Hair follicular keratinocyte (primary cell): Measurements from ENCODE around the gene GPR15. TPM values are rescaled to one million over a fixed set of nuclear protein-coding genes. Genes with fewer than 3 reads are reported as not detected.

Experiments
- total RNA-seq: library from RNA; depleted of rRNA; stranded (reverse); fragments of >200 nt; gene quantifications from 2 replicates; pipeline ENCODE4 v1.2.3, GENCODE V29; 2015

GPR15 gene
- not detected in 2 replicates for total RNA-seq

GRCh38 chr3:98531622-98532274 is at the start of gene GPR15:
GPR15 (plus strand) TSS chr3:98531978; CDS start chr3:98532034, 56 bp downstream.

GRCh38 chr3:98497381-98497780 is 34.4 kb upstream of the GPR15 start, which contains the start of gene OR5K2:
OR5K2 (plus strand) TSS chr3:98497681; CDS start chr3:98497681, 0 bp downstream.

GRCh38 chr3:98522544-98523281 is 9.1 kb upstream of the GPR15 start, which contains the start of gene CLDND1:
CLDND1 (minus strand) TSS chr3:98522902; CDS start chr3:98521424, 1,478 bp downstream.

Other genes with a start within 250 kb of the GPR15 start
- gene OR5H2, start 249.5 kb upstream of the GPR15 start, total RNA-seq = not detected in 2 replicates
- not detected in 2 replicates for gene OR5K4, start 178.1 kb upstream of the GPR15 start, total RNA-seq
- not detected in 2 replicates for gene OR5K3, start 141.3 kb upstream of the GPR15 start, total RNA-seq
- gene OR5K1, start 68.8 kb upstream of the GPR15 start, total RNA-seq = not detected in 2 replicates
- gene OR5K2, start 34.3 kb upstream of the GPR15 start, total RNA-seq = not detected in 2 replicates
- 82.9 and 83.1 TPM in 2 replicates for gene CLDND1, start 9.1 kb upstream of the GPR15 start, total RNA-seq
- gene CPOX, start 61.6 kb downstream of the GPR15 start, total RNA-seq = 29.8 and 37.4 TPM in 2 replicates
- gene ST3GAL6, start 231.4 kb downstream of the GPR15 start, total RNA-seq = 4.5 and 10.8 TPM in 2 replicates